ENCODE data around the gene PRKAR2B.

GRCh38 chr7:107035446-107035845 is 9.1 kb upstream of the PRKAR2B start:
- TF ChIP-seq CTCF (IDR thresholded peaks at IDR 0.05) (no peak), EP300 (IDR thresholded peaks at IDR 0.05) (no peak), POLR2A (IDR thresholded peaks at IDR 0.05) (no peak)
